H1 (cell line): ENCODE results near the gene KLK1. TPM values are rescaled to one million over a fixed set of nuclear protein-coding genes. Genes with fewer than 3 reads are reported as not detected.

Source experiments
- JUN ChIP-seq: IDR thresholded peaks from 2 replicates; pipeline ENCODE4 v1.6.1; 2011; ENCODE audit warnings: low read depth, mild to moderate bottlenecking, improper control_type of control experiment, low read length
- MAFK ChIP-seq: IDR thresholded peaks from 2 replicates; pipeline ENCODE4 v1.6.1; 2012; ENCODE audit warnings: low read depth, mild to moderate bottlenecking, improper control_type of control experiment, low read length
- POLR2AphosphoS5 ChIP-seq: IDR thresholded peaks from 2 replicates; pipeline ENCODE4 v1.6.1; 2011; ENCODE audit warnings: low read depth, low read length
- polyA plus RNA-seq, 7 experiments: library from polyadenylated mRNA; depleted of rRNA in 3 of 7; stranded (reverse) in 5 of 7; unstranded in 2 of 7; fragments of >200 nt in 5 of 7; fragments of 200-250 nt in 2 of 7; gene quantifications; 1 replicate in 5 of 7; 2 replicates in 1 of 7; 4 replicates in 1 of 7; pipeline versions ENCODE4 v1.2.1 to v1.2.3, GENCODE V29; 2011 to 2013; ENCODE audit warnings: missing spikeins in 2 of 7, mixed read lengths in 2 of 7
- total RNA-seq: library from RNA; stranded (reverse); fragmentation: NEBNext Ultra II Directional; extraction: Animal tissue kit (Norgen Biotek cat#: 25700); gene quantifications from 2 replicates; pipeline ENCODE4 v1.2.1, GENCODE V29; 2021

The KLK1 gene
- total and polyA plus RNA-seq, 2 of the 8 experiments (the other 6 are each of a cell fraction or from before 2014, with no cell fraction given) = 3.4 to 4.0 TPM

DNA sequence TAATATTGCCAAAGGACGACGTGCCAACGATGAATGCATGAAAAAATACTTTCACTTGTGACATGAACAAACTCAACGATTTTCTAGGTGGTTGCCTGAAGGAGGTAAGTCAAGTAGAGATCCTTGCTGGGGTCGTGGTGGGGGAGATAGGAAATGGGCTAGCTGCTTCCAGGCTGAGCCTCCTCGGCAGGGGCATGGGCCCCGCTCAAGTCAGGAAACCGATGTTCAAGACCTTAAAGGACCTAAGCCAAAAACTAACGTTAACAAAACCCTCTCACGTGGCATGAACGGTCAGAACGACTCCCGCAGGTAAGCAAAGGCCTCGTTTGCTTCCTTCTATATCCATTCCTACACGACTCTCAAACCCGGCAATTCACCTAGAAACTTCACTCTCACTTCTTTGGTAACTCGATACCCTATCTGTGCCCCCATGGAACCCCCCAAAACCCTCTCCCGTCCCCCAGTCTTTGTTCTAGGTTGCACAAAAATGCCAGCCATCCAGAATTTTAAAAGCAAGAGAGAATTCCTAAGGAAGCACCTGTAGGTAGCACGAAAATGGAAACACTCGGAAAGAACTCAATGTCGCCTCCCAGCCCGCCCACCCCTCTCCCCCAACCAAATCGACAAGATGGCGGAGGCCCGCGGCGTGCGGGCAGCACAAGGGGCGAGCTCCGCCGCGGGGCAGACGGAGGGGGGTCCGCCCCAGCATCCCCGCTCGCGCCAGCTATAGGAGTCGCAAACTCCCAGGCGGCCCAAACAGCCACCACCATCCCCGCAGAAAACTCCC lies 19.8 kb downstream of the KLK1 start (continued):
- TF ChIP-seq POLR2AphosphoS5 = peak; percentile 46
- no peak for TF ChIP-seq JUN
- TF ChIP-seq MAFK = no peak
